HepG2 (cell line): ENCODE data around the gene SEC11A. TPM values are rescaled to one million over a fixed set of nuclear protein-coding genes. Genes with fewer than 3 reads are reported as not detected.

Source experiments
- CCDC6 ChIP-seq: sonication (generic); formaldehyde crosslinking; IDR thresholded peaks from 2 replicates; pipeline ENCODE4 v1.8.1; 2022; ENCODE audit warnings: mild to moderate bottlenecking, missing genetic modification reagents, moderate library complexity
- HDAC1 ChIP-seq: sonication (generic); formaldehyde crosslinking; IDR thresholded peaks from 2 replicates; pipeline ENCODE4 v1.5.1; 2020; ENCODE audit warnings: mild to moderate bottlenecking, missing genetic modification reagents
- HNF4A ChIP-seq: sonication (generic); formaldehyde crosslinking; IDR thresholded peaks from 2 replicates; pipeline ENCODE4 v1.4.0; 2020; ENCODE audit warnings: missing genetic modification reagents
- HNRNPLL ChIP-seq: fragments of 200-400 bp; formaldehyde crosslinking; IDR thresholded peaks from 2 replicates; pipeline ENCODE4 v1.6.1; 2017; ENCODE audit warnings: mild to moderate bottlenecking, low read depth, low read length; ENCODE audit not compliant: poor library complexity, severe bottlenecking
- IRF2 ChIP-seq: IDR thresholded peaks from 2 replicates; pipeline ENCODE4 v1.6.1; 2018; ENCODE audit warnings: missing genetic modification reagents, missing compliant biosample characterization
- NAIF1 ChIP-seq: sonication (generic); formaldehyde crosslinking; IDR thresholded peaks from 2 replicates; pipeline ENCODE4 v1.5.0; 2020; ENCODE audit warnings: mild to moderate bottlenecking, missing genetic modification reagents, borderline replicate concordance
- RFXANK ChIP-seq: IDR thresholded peaks from 2 replicates; pipeline ENCODE4 v1.6.1; 2016
- SOX5 ChIP-seq: IDR thresholded peaks from 2 replicates; pipeline ENCODE4 v1.6.1; 2016; ENCODE audit warnings: borderline replicate concordance
- ZNF747 ChIP-seq: sonication (generic); formaldehyde crosslinking; IDR thresholded peaks from 2 replicates; pipeline ENCODE4 v1.8.1; 2023; ENCODE audit warnings: missing genetic modification reagents, mild to moderate bottlenecking, borderline replicate concordance
- ZNF841 ChIP-seq: sonication (generic); formaldehyde crosslinking; IDR thresholded peaks from 2 replicates; pipeline ENCODE4 v1.8.1; 2023; ENCODE audit warnings: missing genetic modification reagents, borderline replicate concordance
- polyA plus RNA-seq, 8 experiments: library from polyadenylated mRNA; depleted of rRNA in 3 of 8; stranded (reverse) in 7 of 8; unstranded in 1 of 8; fragments of >200 nt; fragmentation: Illumina TruSeq in 4 of 8; extraction: Trizol in 4 of 8; gene quantifications; 2 replicates each; pipeline versions ENCODE4 v1.2.1 to v1.2.3, GENCODE V29; 2011 to 2016; ENCODE audit warnings: low read depth in 4 of 8, missing spikeins in 1 of 8, mixed read lengths in 1 of 8; ENCODE audit not compliant: insufficient read depth in 1 of 8
- total RNA-seq, 5 experiments: library from RNA; depleted of rRNA; stranded (reverse); fragments of >200 nt; fragmentation: Illumina TruSeq; extraction: Trizol; gene quantifications; 2 replicates each; pipeline ENCODE4 v1.2.3, GENCODE V29; 2016; ENCODE audit warnings: low read depth in 1 of 5
- TF ChIP-seq, protein P1 (sequence below): sonication (generic); formaldehyde crosslinking; IDR thresholded peaks from 2 replicates; pipeline ENCODE4 v1.4.0; 2020; ENCODE audit warnings: missing genetic modification reagents
- TF ChIP-seq, protein P2 (sequence below): sonication (generic); formaldehyde crosslinking; IDR thresholded peaks from 2 replicates; pipeline ENCODE4 v1.8.1; 2023; ENCODE audit warnings: mild to moderate bottlenecking, moderate library complexity, missing genetic modification reagents
- TF ChIP-seq, protein P3 (sequence below), 2 experiments: sonication (generic) in 1 of 2; formaldehyde crosslinking in 1 of 2; IDR thresholded peaks; 2 replicates each; pipeline versions ENCODE4 v1.4.0 to v1.6.1; 2018 to 2020; ENCODE audit warnings: missing genetic modification reagents in 2 of 2, borderline replicate concordance in 1 of 2, low read depth in 1 of 2, mild to moderate bottlenecking in 1 of 2, missing biosample characterization in 1 of 2
- TF ChIP-seq, protein P4 (sequence below): sonication (generic); formaldehyde crosslinking; IDR thresholded peaks from 2 replicates; pipeline ENCODE4 v1.4.0; 2020; ENCODE audit warnings: missing genetic modification reagents
- TF ChIP-seq, protein P5 (sequence below): sonication (generic); formaldehyde crosslinking; IDR thresholded peaks from 2 replicates; pipeline ENCODE4 v1.5.0; 2020; ENCODE audit warnings: missing genetic modification reagents

SEC11A gene
- total and polyA plus RNA-seq, 2 of the 13 experiments (the other 11 are each of a cell fraction or from before 2014, with no cell fraction given): 141 to 230 TPM

DNA sequence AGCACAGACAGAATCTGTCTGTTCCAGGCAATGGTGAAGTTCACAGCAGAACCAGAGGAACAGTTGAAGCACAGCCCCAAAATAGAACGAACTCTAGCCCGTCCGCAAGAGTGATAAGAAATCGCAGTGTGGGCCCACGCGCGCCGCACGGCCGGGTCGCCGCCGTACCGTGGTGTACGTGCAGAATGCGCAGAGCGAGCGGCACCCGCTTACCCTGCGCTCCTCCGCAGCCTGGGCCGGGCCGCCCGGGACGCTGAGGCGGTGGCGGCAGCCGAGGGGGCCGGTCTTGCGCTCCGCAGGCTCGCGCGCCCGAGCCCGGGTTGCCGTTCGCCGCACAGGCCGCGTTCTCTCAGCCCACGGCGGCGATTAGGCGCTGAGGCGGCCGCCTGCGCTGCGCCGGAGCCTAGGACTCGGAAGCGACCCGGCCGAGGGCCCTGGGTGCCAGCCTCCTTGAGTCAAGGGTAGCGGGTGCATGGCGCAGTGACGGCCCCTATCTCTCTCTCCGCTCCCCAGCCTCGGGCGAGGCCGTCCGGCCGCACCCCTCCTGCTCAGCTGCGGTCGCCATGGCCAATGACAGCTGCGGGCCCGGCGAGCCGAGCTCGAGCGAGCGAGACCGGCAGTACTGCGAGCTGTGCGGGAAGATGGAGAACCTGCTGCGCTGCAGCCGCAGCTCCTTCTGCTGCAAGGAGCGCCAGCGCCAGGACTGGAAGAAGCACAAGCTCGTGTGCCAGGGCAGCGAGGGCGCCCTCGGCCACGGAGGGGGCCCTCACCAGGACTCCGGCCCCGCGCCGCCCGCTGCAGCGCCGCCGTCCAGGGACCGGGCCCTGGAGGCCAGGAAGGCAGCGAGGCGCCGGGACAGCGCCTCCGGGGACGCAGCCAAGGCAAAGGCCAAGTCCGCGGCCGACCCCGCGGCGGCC is 82.4 kb downstream of the SEC11A start (continued):
- TF ChIP-seq, protein P1, sequence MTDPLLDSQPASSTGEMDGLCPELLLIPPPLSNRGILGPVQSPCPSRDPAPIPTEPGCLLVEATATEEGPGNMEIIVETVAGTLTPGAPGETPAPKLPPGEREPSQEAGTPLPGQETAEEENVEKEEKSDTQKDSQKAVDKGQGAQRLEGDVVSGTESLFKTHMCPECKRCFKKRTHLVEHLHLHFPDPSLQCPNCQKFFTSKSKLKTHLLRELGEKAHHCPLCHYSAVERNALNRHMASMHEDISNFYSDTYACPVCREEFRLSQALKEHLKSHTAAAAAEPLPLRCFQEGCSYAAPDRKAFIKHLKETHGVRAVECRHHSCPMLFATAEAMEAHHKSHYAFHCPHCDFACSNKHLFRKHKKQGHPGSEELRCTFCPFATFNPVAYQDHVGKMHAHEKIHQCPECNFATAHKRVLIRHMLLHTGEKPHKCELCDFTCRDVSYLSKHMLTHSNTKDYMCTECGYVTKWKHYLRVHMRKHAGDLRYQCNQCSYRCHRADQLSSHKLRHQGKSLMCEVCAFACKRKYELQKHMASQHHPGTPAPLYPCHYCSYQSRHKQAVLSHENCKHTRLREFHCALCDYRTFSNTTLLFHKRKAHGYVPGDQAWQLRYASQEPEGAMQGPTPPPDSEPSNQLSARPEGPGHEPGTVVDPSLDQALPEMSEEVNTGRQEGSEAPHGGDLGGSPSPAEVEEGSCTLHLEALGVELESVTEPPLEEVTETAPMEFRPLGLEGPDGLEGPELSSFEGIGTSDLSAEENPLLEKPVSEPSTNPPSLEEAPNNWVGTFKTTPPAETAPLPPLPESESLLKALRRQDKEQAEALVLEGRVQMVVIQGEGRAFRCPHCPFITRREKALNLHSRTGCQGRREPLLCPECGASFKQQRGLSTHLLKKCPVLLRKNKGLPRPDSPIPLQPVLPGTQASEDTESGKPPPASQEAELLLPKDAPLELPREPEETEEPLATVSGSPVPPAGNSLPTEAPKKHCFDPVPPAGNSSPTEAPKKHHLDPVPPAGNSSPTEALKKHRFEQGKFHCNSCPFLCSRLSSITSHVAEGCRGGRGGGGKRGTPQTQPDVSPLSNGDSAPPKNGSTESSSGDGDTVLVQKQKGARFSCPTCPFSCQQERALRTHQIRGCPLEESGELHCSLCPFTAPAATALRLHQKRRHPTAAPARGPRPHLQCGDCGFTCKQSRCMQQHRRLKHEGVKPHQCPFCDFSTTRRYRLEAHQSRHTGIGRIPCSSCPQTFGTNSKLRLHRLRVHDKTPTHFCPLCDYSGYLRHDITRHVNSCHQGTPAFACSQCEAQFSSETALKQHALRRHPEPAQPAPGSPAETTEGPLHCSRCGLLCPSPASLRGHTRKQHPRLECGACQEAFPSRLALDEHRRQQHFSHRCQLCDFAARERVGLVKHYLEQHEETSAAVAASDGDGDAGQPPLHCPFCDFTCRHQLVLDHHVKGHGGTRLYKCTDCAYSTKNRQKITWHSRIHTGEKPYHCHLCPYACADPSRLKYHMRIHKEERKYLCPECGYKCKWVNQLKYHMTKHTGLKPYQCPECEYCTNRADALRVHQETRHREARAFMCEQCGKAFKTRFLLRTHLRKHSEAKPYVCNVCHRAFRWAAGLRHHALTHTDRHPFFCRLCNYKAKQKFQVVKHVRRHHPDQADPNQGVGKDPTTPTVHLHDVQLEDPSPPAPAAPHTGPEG (CRISPR knock-in tag): peak; percentile 86
- no peak for TF ChIP-seq NAIF1
- TF ChIP-seq, protein P2, sequence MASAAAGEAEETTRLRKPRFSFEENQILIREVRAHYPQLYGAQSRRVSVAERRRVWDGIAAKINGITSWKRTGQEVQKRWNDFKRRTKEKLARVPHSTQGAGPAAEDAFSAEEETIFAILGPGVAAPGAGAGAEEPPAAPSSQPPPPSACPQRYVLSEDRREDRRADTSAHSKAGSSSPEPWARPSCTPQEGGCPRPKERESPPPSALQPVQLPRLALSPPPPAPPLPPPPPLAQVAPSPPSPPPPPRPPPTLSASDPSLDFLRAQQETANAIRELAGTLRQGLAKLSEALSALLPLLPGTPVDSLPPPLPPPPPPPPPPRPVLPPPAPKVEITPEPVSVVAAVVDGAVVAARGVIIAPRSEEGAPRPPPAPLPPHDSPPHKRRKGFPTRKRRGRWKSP (CRISPR knock-in tag): peak; percentile 67; the same call in 1 of the 2 replicates
- 0 out of 2 replicates have a peak, but pooled peaks have one; percentile 22 for TF ChIP-seq ZNF747 (CRISPR knock-in tag)
- peak; percentile 56; the same call in 1 of the 2 replicates for TF ChIP-seq SOX5
- TF ChIP-seq, protein P3, sequence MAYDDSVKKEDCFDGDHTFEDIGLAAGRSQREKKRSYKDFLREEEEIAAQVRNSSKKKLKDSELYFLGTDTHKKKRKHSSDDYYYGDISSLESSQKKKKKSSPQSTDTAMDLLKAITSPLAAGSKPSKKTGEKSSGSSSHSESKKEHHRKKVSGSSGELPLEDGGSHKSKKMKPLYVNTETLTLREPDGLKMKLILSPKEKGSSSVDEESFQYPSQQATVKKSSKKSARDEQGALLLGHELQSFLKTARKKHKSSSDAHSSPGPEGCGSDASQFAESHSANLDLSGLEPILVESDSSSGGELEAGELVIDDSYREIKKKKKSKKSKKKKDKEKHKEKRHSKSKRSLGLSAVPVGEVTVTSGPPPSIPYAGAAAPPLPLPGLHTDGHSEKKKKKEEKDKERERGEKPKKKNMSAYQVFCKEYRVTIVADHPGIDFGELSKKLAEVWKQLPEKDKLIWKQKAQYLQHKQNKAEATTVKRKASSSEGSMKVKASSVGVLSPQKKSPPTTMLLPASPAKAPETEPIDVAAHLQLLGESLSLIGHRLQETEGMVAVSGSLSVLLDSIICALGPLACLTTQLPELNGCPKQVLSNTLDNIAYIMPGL (CRISPR knock-in tag; IDR thresholded peaks at IDR 0.05; ENCODE audit: borderline replicate concordance in 1 of 2, low read depth in 1 of 2): peak; percentile 31 to 81
- TF ChIP-seq HNF4A (CRISPR knock-in tag): peak; percentile 23; the same call in 1 of the 2 replicates
- TF ChIP-seq, protein P4, sequence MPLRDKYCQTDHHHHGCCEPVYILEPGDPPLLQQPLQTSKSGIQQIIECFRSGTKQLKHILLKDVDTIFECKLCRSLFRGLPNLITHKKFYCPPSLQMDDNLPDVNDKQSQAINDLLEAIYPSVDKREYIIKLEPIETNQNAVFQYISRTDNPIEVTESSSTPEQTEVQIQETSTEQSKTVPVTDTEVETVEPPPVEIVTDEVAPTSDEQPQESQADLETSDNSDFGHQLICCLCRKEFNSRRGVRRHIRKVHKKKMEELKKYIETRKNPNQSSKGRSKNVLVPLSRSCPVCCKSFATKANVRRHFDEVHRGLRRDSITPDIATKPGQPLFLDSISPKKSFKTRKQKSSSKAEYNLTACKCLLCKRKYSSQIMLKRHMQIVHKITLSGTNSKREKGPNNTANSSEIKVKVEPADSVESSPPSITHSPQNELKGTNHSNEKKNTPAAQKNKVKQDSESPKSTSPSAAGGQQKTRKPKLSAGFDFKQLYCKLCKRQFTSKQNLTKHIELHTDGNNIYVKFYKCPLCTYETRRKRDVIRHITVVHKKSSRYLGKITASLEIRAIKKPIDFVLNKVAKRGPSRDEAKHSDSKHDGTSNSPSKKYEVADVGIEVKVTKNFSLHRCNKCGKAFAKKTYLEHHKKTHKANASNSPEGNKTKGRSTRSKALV (CRISPR knock-in tag): peak; percentile 88; the same call in 1 of the 2 replicates
- TF ChIP-seq, protein P5, sequence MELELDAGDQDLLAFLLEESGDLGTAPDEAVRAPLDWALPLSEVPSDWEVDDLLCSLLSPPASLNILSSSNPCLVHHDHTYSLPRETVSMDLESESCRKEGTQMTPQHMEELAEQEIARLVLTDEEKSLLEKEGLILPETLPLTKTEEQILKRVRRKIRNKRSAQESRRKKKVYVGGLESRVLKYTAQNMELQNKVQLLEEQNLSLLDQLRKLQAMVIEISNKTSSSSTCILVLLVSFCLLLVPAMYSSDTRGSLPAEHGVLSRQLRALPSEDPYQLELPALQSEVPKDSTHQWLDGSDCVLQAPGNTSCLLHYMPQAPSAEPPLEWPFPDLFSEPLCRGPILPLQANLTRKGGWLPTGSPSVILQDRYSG (CRISPR knock-in tag): 0 out of 2 replicates have a peak, but pooled peaks have one; percentile 40
- peak; percentile 85 for TF ChIP-seq HDAC1 (CRISPR knock-in tag)
- no peak; the same call in 1 of the 2 replicates for TF ChIP-seq IRF2 (CRISPR knock-in tag)
- no peak for TF ChIP-seq RFXANK (CRISPR knock-in tag)
- TF ChIP-seq ZNF841 (CRISPR knock-in tag): 0 out of 2 replicates have a peak, but pooled peaks have one; percentile 52
- TF ChIP-seq CCDC6 (CRISPR knock-in tag): peak; percentile 78
- TF ChIP-seq HNRNPLL: peak; percentile 95
